ENCODE measurements around the gene IL1RAP.
"Not testable (repeated sequence)": the region's sequence is repeated elsewhere in the genome, so short reads cannot be mapped to it uniquely, and the experiment has no call there.

IL1RAP gene

DNA sequence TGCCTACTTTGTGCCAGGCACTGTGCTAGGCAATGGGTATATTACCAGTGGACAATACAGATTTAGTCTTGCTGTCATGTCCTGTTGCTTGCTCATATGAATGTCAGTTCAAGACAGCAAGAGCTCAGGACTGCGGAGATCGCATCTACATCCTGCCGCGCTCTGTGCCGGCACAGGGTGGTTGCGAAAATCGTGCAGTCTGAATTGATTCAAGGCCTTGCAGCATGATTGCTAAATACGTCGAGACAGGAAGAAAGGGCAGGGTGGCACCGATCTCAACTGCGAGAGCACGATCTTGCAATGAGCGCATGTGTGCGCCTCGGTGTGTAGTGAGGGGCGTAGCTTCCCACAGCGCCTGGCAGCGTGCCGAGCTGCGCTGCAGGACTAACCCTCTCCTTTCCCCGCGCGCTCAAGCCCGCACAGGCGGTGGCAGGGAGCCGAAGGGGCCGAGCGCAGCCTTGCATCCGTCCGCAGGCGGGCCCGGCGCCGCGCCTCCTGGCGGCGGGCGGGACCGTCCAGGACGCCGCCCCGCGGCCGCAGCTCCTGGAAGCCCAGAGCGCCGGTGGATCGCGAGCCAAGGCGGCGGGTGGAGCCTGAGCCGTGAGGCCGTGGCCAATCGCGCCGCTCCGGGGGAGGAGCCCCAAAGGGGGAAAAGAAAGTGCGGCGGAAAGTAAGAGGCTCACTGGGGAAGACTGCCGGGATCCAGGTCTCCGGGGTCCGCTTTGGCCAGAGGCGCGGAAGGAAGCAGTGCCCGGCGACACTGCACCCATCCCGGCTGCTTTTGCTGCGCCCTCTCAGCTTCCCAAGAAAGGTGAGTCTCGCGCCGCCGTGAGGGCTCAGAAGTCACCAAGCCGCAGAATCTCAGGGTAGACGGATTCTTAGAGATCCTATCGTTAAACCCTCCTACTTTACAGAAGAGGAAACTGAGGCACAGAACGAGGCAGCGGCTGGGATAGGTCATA, at the start of gene IL1RAP:
IL1RAP (plus strand) TSS at position 677 of the 962 bp plus-strand sequence. CDS start 50,205 bp downstream, outside the sequence.
- peak; percentile 95 for DNase-seq

- no peak for DNase-seq
These were observed 46.0 kb upstream of the IL1RAP start for GRCh38 chr3:190467922-190468321.

GRCh38 chr3:190473261-190473660, 40.6 kb upstream of the IL1RAP start:
- not testable (repeated sequence) for DNase-seq

DNA sequence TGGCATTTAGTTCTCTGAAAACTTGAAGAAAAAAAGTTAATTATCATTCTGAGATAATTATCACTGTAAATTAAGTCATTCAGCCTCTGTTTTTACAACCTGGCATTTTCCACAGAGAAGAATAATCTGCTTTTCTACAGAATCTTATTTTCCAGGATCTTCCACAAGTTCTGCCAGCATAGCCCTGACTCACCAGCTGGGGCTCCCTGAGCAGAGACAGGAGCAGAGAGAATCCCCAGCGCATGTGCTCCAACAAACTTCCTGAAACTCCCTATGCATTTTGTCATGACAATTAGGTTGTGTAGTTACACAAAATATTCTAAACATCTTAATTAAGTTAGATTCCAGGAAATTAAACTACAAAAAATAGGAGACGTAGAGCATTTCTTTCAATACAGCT, 32.1 kb upstream of the IL1RAP start:
- DNase-seq, result no peak

GRCh38 chr3:190485830-190486532, 27.9 kb upstream of the IL1RAP start:
- no peak for DNase-seq

GRCh38 chr3:190486533-190486864, 27.4 kb upstream of the IL1RAP start:
- no peak for DNase-seq

- no peak for DNase-seq
These were observed 26.8 kb upstream of the IL1RAP start for GRCh38 chr3:190486908-190487607.

- no peak for DNase-seq
These were observed 22.3 kb upstream of the IL1RAP start for GRCh38 chr3:190491533-190492054.

DNA sequence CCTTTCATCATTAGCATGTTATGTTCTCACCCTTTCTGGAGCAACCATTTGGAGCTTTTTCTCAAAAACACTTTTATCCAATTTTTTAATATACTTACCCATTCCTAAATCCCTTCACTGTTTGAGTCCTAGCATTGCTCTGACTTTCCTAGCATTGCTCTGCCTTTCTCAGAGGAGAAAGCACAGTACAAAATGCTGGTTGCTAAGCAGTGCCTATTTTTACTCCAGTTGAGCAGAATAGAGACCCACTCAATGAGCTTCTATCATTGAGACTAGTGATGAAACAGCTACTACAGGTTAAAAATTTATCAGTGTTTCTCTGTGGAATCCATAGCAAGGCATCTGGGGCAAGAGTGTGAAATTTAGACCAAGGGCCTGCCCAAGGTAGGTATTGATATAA, 21.8 kb upstream of the IL1RAP start:
- no peak for DNase-seq

GRCh38 chr3:190492966-190493365, 20.9 kb upstream of the IL1RAP start:
- DNase-seq, result no peak

DNA sequence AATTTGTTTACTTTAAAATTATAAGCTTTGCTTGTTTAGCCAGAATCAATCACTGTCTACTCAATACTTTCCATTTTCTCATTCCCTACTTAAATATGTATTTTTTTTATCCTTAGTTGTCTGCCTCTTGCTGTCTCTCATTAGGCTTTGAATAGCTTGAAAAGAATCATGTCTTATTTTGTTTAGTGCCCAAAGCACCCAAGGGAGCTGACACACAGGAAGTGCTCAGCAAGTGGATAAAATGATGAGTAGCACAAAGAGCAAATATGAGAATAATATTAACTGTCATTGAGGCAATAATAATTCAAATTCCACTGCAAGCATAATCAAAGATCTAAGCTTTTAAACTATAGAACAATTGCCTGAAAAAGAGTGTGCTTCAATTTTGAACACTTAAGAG, 19.0 kb upstream of the IL1RAP start:
- DNase-seq, result no peak

DNA sequence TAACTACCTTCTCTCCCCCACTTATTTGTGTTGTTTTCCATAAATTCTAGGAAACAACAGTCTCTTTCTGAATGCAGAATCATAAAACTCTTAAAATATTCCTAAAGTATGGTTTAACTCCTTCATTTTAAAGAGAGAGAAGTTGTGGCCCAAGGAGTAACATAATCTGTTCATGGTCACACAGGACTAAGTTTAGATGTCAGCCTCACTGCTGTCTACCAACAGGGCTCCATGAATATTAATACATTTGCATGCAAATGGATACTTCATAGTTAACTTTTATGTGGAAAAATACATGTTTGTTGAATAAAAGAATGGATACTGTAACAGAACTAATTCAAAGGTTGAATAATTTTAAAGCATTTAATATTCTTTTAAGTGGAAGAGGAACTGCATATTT, 18.5 kb upstream of the IL1RAP start:
- DNase-seq, result no peak

- DNase-seq, result no peak
These were observed 18.1 kb upstream of the IL1RAP start for GRCh38 chr3:190495796-190496195.

DNA sequence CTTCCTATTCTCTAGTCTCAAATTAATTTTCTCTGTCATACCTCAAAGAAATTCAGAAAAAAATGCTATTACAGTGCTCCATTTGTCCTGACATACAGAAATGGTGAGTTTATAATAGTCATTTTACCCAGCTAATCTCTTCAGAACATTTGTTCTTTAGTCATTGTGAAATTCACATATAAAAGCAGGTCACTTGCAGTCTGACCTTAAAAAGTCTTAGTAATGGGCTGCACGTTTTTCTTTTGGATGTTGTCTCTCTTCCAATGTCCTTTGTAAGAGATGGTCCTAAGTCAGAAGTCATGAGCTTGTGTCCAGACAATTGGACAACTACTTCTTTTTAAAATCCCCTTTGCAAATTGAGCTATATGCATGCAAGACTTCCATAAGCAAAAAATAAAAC, 17.0 kb upstream of the IL1RAP start:
- no peak for DNase-seq

DNA sequence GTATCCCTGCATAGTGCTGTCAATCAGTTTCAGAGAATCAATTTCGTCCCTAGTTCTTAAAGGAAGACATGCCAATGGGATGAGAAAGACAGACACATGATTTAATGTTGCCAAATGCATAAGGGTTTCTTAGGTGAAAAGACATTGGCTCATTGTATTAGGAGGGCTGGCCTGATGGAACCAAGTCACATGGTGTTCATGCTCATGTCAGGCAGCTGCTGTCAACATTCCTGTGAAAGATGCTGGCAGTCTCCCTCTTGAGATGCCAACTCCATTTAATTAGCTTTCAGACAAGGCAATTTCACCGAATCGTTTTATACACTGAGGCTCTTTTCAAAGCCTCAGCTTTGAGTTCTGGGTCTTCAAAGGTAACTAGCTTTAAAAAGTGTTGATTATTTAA, 16.1 kb upstream of the IL1RAP start:
- peak; percentile 64 for DNase-seq

GRCh38 chr3:190498293-190498692, 15.6 kb upstream of the IL1RAP start:
- no peak for DNase-seq

- no peak for DNase-seq
These were observed 14.8 kb upstream of the IL1RAP start for GRCh38 chr3:190499122-190499521.

DNA sequence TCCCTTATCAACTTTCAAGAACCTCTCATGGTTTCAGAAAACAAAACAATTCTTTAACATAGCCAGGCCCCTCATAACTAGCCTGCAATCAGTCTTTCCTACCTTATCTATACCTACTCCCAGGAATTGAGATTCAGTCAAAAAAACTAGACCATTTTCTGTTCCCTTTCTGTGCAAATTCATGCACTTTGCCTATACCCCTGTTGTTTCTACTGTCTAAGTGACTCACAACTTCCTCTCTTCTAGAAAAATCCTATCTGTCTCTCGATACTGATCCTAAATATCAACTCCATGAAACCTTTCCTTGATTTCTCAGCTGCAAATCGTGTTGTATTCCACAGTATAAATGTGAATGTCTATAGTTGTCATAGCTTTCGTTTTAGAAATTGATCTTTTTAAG, 10.9 kb upstream of the IL1RAP start:
- no peak for DNase-seq

- peak; percentile 26 for DNase-seq
These were observed 9.3 kb upstream of the IL1RAP start for GRCh38 chr3:190504354-190505125.

GRCh38 chr3:190505381-190506003, 8.4 kb upstream of the IL1RAP start:
- DNase-seq, result no peak

- no peak for DNase-seq
These were observed 7.6 kb upstream of the IL1RAP start for GRCh38 chr3:190506271-190506670.

- DNase-seq, result no peak
These were observed 1.2 kb upstream of the IL1RAP start for GRCh38 chr3:190512666-190513065.

All from eye (tissue), 1 donor.